ENCODE measurements around the gene ITGB5. TPM values are rescaled to one million over a fixed set of nuclear protein-coding genes. Genes with fewer than 3 reads are reported as not detected.

ITGB5 gene
- total RNA-seq, 1 donor: 229 TPM

DNA sequence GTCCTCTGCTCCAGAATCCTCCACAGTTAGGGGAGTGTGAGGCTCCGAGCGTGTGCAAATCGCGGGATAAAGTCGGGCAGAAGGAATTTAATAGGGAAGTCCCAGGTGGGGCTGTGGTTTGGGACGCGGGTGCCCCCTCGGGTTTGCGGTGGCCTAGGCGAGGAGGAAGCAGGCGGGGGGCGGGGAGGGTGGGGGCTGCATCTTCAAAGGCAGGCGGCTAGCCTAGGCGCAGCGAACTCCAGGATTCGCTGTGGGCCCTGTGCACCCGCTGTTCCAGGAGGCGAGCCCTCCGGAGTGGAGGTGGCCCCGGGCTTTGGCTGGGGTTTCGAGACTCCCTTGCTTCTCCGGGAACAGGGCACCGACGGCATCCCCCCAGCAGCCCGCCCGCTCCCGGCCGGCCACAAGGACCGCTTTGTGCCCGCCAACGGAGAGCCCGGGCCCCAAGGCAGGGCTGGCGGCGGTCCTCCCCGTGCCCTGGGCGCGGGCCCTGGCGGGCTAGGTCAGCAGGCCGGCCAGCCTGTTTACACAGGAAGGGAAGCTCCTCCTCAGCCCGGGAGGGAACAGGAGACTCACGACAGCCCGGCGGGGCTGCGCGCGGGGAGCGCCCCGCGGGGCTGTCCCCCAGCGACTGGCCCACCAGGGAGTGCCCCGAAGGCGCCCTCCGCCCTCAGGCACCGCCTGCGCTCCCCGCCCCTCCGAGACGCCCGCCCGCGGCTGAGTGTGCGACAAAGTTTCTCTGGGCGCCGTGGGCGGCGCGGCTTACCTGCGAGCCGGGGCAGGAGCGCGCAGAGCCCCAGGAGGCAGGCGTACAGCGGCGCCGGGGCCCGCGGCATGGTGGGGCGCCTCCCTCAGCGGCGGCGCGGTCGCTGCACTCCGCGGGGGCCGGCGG is 753 bp downstream of the ITGB5 start:
- DNase-seq (ENCODE audit: low read depth): peak; percentile 72
- TF ChIP-seq, protein P1, sequence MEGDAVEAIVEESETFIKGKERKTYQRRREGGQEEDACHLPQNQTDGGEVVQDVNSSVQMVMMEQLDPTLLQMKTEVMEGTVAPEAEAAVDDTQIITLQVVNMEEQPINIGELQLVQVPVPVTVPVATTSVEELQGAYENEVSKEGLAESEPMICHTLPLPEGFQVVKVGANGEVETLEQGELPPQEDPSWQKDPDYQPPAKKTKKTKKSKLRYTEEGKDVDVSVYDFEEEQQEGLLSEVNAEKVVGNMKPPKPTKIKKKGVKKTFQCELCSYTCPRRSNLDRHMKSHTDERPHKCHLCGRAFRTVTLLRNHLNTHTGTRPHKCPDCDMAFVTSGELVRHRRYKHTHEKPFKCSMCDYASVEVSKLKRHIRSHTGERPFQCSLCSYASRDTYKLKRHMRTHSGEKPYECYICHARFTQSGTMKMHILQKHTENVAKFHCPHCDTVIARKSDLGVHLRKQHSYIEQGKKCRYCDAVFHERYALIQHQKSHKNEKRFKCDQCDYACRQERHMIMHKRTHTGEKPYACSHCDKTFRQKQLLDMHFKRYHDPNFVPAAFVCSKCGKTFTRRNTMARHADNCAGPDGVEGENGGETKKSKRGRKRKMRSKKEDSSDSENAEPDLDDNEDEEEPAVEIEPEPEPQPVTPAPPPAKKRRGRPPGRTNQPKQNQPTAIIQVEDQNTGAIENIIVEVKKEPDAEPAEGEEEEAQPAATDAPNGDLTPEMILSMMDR (IDR thresholded peaks at IDR 0.05; ENCODE audit: insufficient read depth, low read depth, low read length): no peak
- peak overlapping the region; percentile 73 for H3K4me3 ChIP-seq (ENCODE audit: low read depth, low read length)

DNA sequence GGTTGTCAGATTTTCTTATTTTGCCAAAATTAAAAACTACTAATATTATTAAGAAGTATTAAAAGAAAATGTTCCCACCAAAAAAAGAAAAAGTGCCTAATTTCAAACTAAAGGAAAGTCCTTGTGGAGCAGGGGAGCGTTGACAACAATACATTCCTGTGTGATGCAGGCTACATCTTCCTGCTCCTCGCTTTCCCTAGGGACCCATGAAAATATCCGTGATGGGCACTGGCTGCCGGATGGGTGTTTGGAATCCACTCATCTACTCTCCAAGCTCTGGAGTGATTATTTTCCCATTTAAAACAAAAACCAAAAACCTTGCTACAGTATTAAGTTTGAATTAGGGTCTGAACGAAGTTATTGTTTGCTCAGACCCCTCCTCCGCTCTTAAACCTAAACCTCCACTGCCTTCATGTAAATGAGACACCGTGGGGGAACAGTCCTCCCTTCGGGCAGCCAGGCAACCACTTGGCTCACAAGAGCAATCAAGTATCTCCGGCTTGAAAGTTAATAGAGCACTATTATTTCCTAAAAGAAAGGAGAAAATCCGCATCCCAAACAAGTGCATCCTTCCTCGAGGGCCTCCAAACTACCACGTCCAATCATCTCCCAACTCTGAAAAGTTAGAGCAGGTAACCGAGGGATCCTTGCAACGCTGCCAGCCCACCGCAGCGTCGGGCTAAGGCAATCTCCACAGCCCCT is 1.5 kb downstream of the ITGB5 start:
- TF ChIP-seq, protein P1 (IDR thresholded peaks at IDR 0.05; ENCODE audit: insufficient read depth, low read depth, low read length): no peak
- peak; percentile 58 for DNase-seq (ENCODE audit: low read depth)
- H3K4me3 ChIP-seq (ENCODE audit: low read depth, low read length): peak overlapping the region; percentile 73

DNA sequence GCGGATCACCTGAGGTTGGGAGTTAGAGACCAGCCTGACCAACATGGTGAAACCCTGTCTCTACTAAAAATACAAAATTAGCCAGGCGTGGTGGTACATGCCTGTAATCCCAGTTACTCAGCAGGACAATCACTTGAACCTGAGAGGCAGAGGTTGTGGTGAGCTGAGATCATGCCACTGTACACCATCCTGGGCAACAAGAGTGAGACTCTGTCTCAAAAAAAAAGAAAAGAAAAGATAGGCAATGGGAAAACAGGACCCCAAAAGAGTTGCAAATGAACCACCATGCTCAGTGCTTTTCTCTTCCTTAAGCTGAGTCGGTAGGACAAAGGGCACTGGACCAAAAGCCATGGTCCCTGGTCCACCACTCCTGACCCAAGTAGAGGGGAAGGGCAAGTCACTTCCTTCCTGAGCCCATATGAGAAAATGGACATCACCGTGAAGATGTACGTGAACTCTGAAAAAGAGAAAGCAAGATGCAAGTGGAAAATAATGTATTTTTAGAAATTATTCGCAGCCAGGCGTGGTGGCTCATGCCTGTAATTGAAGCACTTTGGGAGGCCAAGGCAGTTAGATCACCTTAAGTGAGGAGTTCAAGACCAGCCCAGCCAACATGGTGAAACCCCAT is 2.6 kb downstream of the ITGB5 start:
- no peak overlapping the region for H3K4me3 ChIP-seq (ENCODE audit: low read depth, low read length)
- TF ChIP-seq, protein P1 (IDR thresholded peaks at IDR 0.05; ENCODE audit: insufficient read depth, low read depth, low read length): no peak
- DNase-seq (ENCODE audit: low read depth): no peak

DNA sequence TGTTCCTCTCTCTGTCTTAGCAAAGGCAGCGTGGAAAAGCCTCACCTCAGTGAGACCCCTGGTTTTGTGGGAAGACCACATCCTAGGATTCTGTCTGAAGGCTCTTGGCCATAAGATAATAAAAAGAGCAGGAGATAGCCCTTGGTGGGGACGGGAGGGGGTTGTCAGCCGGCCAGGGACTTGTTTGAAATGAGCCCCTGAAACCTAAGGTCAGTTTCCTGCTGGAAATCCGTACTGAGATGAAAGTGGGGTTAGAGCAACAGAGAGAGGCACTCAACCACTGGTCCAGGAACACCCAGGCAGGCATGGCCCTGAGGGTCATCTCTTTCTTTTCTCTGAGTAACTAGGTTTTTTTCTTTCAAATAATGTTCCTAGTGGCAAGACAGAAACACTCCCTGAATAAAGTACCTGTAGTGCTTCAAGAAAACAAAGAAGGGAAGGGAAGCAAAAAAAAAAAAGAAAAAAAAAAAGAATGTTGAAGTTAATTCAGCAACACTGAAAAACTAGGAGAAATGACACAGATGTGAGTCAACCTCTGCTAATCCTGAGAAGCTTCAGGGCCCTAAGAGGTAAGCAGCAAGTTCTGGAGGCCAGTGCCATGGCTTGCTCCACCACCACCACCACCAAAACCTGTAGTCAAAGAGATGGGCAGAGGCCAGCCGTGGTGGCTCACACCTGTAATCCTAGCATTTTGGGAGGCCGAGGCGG is 3.2 kb downstream of the ITGB5 start:
- TF ChIP-seq, protein P1 (IDR thresholded peaks at IDR 0.05; ENCODE audit: insufficient read depth, low read depth, low read length): no peak
- no peak for DNase-seq (ENCODE audit: low read depth)
- H3K4me3 ChIP-seq (ENCODE audit: low read depth, low read length): no peak overlapping the region

DNA sequence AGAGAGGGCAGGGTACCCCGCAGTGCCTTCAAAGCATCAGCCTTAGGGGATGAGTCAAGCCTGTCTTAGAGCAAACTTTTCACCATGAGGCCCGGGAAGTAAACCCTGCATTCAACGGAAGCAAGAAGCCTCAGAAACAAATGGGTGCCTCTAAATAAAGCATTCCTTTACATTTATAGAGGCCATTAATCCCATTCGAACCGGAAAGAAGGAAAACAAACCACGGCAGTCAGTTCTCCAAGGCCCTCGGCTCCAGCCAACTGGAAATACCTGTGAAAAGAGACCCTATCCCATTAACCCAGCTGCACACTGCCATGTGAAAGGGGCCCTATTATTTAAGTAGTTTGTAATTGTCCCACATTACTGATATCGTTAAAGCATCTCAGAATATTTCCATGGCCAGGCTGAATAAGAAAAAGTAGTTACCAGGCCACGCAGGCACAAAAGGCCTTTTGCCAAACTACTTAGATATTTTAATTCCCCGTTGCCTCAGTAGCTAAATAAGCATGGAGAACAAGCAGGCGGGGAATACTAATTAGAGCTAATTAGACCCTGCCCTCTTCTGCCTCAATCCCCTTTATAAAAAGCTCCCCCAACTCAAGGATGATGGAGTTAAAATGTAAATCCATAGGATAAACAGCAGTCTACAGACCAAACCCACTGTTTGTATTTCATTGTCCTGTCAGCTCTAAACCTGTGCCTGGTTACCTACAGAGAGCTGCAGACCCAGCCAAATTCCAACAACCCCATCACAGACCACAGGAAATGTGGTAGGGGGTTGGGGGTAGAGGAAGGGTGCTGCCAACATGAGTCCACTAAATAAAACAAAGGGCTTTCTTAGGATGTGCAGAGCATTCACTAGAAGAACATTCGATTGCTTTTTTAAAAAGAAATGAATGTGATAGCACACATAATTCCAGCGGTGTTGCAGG is 4.1 kb downstream of the ITGB5 start:
- DNase-seq (ENCODE audit: low read depth): no peak
- TF ChIP-seq, protein P1 (IDR thresholded peaks at IDR 0.05; ENCODE audit: insufficient read depth, low read depth, low read length): no peak
- no peak overlapping the region for H3K4me3 ChIP-seq (ENCODE audit: low read depth, low read length)
